IMR-90 (cell line): Measurements from ENCODE around the gene ID3. TPM values are rescaled to one million over a fixed set of nuclear protein-coding genes. Genes with fewer than 3 reads are reported as not detected.

ENCODE experiments used
- ATAC-seq: fragments of 200-7000 bp; cut with Tn5 transposase; 2 replicates; pipeline ENCODE4 v1.9.1; 2020; ENCODE audit warnings: low read depth, mild to moderate bottlenecking, moderate library complexity
- BruUV-seq: library from RNA; stranded (reverse); fragments of 400-500 nt; replicated peaks from 2 replicates; lab custom pipeline; 2021; lab: Mats Ljungman, UMichigan
- CTCF ChIA-PET: fragments of 300-600 bp; formaldehyde crosslinking; extraction: SDS; loops from one replicate; lab custom pipeline; 2021; ENCODE audit warnings: antibody characterized with exemption; lab: Yijun Ruan, JAX
- POLR2A ChIA-PET: fragments of 300-600 bp; sonication (Branson Sonifier 250); formaldehyde crosslinking; loops from one replicate; lab custom pipeline; 2022; ENCODE audit warnings: antibody characterized with exemption; ENCODE audit not compliant: unreplicated experiment; lab: Charles Lee
- DNase-seq: peaks from one replicate; pipeline ENCODE4 v3.0.0; 2013
- H2AFZ ChIP-seq: replicated peaks from 2 replicates; pipeline ENCODE3; 2013; ENCODE audit warnings: low read length, mild to moderate bottlenecking; ENCODE audit not compliant: poor library complexity
- H2AK5ac ChIP-seq: 2 replicates; pipeline ENCODE4 v1.6.1; 2013; ENCODE audit warnings: low read depth, low read length, inconsistent platforms
- H2AK9ac ChIP-seq: replicated peaks from 2 replicates; pipeline ENCODE3; 2013; ENCODE audit warnings: mild to moderate bottlenecking, low read depth, low read length, moderate library complexity; ENCODE audit not compliant: poor library complexity
- H2BK120ac ChIP-seq: 2 replicates; pipeline ENCODE4 v1.6.1; 2013; ENCODE audit warnings: low read depth, low read length, inconsistent platforms
- H2BK15ac ChIP-seq: 3 replicates; pipeline ENCODE4 v1.6.1; 2013; ENCODE audit warnings: low read depth, low read length, inconsistent platforms
- H2BK20ac ChIP-seq: 2 replicates; pipeline ENCODE4 v1.6.1; 2013; ENCODE audit warnings: low read depth, mild to moderate bottlenecking, inconsistent platforms, low read length, moderate library complexity
- H2BK5ac ChIP-seq: 2 replicates; pipeline ENCODE4 v1.6.1; 2013; ENCODE audit warnings: mild to moderate bottlenecking, low read depth, low read length, inconsistent platforms; ENCODE audit not compliant: poor library complexity, severe bottlenecking
- H3K14ac ChIP-seq: replicated peaks from 2 replicates; pipeline ENCODE4 v1.6.1; 2013; ENCODE audit warnings: low read depth, low read length, inconsistent platforms
- H3K18ac ChIP-seq: 2 replicates; pipeline ENCODE4 v1.6.1; 2013; ENCODE audit warnings: low read depth, low read length, control low read depth
- H3K23ac ChIP-seq: 2 replicates; pipeline ENCODE4 v1.6.1; 2013; ENCODE audit warnings: low read depth, low read length, inconsistent platforms
- H3K27ac ChIP-seq: 2 replicates; pipeline ENCODE4 v1.5.1; 2013; ENCODE audit warnings: mild to moderate bottlenecking, control low read depth, low read length; ENCODE audit not compliant: insufficient read depth
- H3K27me3 ChIP-seq: 2 replicates; pipeline ENCODE4 v1.6.1; 2013; ENCODE audit warnings: low read length; ENCODE audit not compliant: control insufficient read depth, insufficient read depth
- H3K36me3 ChIP-seq: 2 replicates; pipeline ENCODE4 v1.6.1; 2013; ENCODE audit warnings: low read length, mixed read lengths; ENCODE audit not compliant: control insufficient read depth, insufficient read depth
- H3K4ac ChIP-seq: 2 replicates; pipeline ENCODE4 v1.6.1; 2013; ENCODE audit warnings: low read depth, low read length, inconsistent platforms
- H3K4me1 ChIP-seq: 2 replicates; pipeline ENCODE4 v1.6.1; 2013; ENCODE audit warnings: low read length, mixed read lengths; ENCODE audit not compliant: control insufficient read depth, insufficient read depth
- H3K4me2 ChIP-seq: 2 replicates; pipeline ENCODE4 v1.6.1; 2013; ENCODE audit warnings: low read depth, mild to moderate bottlenecking, control low read depth, low read length, moderate library complexity
- H3K4me3 ChIP-seq: 2 replicates; pipeline ENCODE4 v1.5.1; 2013; ENCODE audit warnings: low read depth, mild to moderate bottlenecking, control low read depth, low read length, moderate library complexity; ENCODE audit not compliant: insufficient read depth
- H3K56ac ChIP-seq: 2 replicates; pipeline ENCODE4 v1.6.1; 2013; ENCODE audit warnings: low read length, inconsistent platforms; ENCODE audit not compliant: insufficient read depth; ENCODE audit errors: extremely low read depth
- H3K79me1 ChIP-seq, 2 experiments: 2 replicates each; pipeline ENCODE4 v1.6.1; 2013; ENCODE audit warnings: low read length in 2 of 2, inconsistent platforms in 1 of 2, low read depth in 1 of 2
- H3K9ac ChIP-seq: 2 replicates; pipeline ENCODE4 v1.6.1; 2013; ENCODE audit warnings: low read depth, low read length, control low read depth
- H3K9me1 ChIP-seq: 2 replicates; pipeline ENCODE4 v1.6.1; 2013; ENCODE audit warnings: low read length, inconsistent platforms; ENCODE audit not compliant: insufficient read depth
- H3K9me3 ChIP-seq: 2 replicates; pipeline ENCODE4 v1.6.1; 2013; ENCODE audit warnings: low read length; ENCODE audit not compliant: control insufficient read depth, insufficient read depth
- H4K20me1 ChIP-seq: 2 replicates; pipeline ENCODE4 v1.6.1; 2013; ENCODE audit warnings: low read length, inconsistent platforms; ENCODE audit not compliant: insufficient read depth
- H4K5ac ChIP-seq: 2 replicates; pipeline ENCODE4 v1.6.1; 2013; ENCODE audit warnings: mild to moderate bottlenecking, low read depth, low read length, control low read depth
- H4K8ac ChIP-seq, 2 experiments: 2 replicates each; pipeline ENCODE4 v1.6.1; 2013; ENCODE audit warnings: low read depth in 2 of 2, low read length in 2 of 2, control low read depth in 1 of 2, inconsistent platforms in 1 of 2
- H4K91ac ChIP-seq: 2 replicates; pipeline ENCODE4 v1.6.1; 2013; ENCODE audit warnings: low read depth, low read length, inconsistent platforms; ENCODE audit not compliant: insufficient read depth
- BHLHE40 ChIP-seq: fragments of 150-350 bp; IDR thresholded peaks from 2 replicates; pipeline ENCODE4 v1.6.1; 2016; ENCODE audit warnings: mild to moderate bottlenecking, low read depth, low read length
- CEBPB ChIP-seq: IDR thresholded peaks from 2 replicates; pipeline ENCODE4 v1.6.1; 2012; ENCODE audit warnings: low read depth, low read length, improper control_type of control experiment
- ELK1 ChIP-seq: fragments of 150-350 bp; IDR thresholded peaks from 2 replicates; pipeline ENCODE4 v1.6.1; 2016; ENCODE audit warnings: low read depth, mild to moderate bottlenecking, low read length, moderate library complexity, borderline replicate concordance
- FOS ChIP-seq: fragments of 150-350 bp; IDR thresholded peaks from 2 replicates; pipeline ENCODE4 v1.6.1; 2016; ENCODE audit warnings: low read depth, low read length
- MXI1 ChIP-seq: IDR thresholded peaks from 2 replicates; pipeline ENCODE4 v1.6.1; 2012; ENCODE audit warnings: low read depth, mild to moderate bottlenecking, low read length, moderate library complexity, borderline replicate concordance
- NFE2L2 ChIP-seq: fragments of 150-350 bp; IDR thresholded peaks from 2 replicates; pipeline ENCODE4 v1.6.1; 2016; ENCODE audit warnings: low read depth, mild to moderate bottlenecking, low read length
- RAD21 ChIP-seq: IDR thresholded peaks from 2 replicates; pipeline ENCODE4 v1.6.1; 2012; ENCODE audit warnings: low read length, improper control_type of control experiment
- WGBS, 2 experiments: methylation state at CpG; one replicate each; pipeline versions ENCODE4 v1.1.5 to v1.1.7; 2013; ENCODE audit warnings: missing lambda C conversion rate in 2 of 2; ENCODE audit not compliant: insufficient read length in 1 of 2; ENCODE audit errors: extremely low coverage in 2 of 2; 5-methylcytosine and 5-hydroxymethylcytosine counted together
- dilution Hi-C: fragments of 300-500 bp; cut with HindIII; formaldehyde crosslinking; loops from one replicate; pipeline ENCODE4 v1.14.3; 2018; ENCODE audit warnings: low sequenced_read_pairs; ENCODE audit not compliant: unreplicated experiment
- in situ Hi-C: fragments of 300-500 bp; cut with MboI; formaldehyde crosslinking; loops from 3 replicates; pipeline ENCODE4 v1.14.3; 2019; ENCODE audit warnings: low sequenced_read_pairs, inconsistent platforms, mixed read lengths
- intact Hi-C: fragments of 100-400 bp; cut with micrococcal nuclease; formaldehyde crosslinking; loops from 2 replicates; pipeline ENCODE4 v1.10.0; 2022
- polyA plus RNA-seq, 3 experiments: library from polyadenylated mRNA; depleted of rRNA; stranded (reverse); fragments of >200 nt; gene quantifications; 2 replicates each; pipeline ENCODE4 v1.2.3, GENCODE V29; 2012; ENCODE audit warnings: low replicate concordance in 1 of 3
- total RNA-seq: library from RNA; depleted of rRNA; stranded (reverse); fragments of >200 nt; gene quantifications from 2 replicates; pipeline ENCODE4 v1.2.3, GENCODE V29; 2012
- TF ChIP-seq, protein P1 (sequence below): conservative IDR thresholded peaks from 2 replicates; pipeline ENCODE4 v1.5.1; 2012; ENCODE audit warnings: mild to moderate bottlenecking, low read depth, low read length, improper control_type of control experiment

ID3 gene
- total and polyA plus RNA-seq, 2 of the 4 experiments (the other 2 are of a cell fraction): 109 to 304 TPM

- peak overlapping the region; percentile 95 for H2BK20ac ChIP-seq
- H4K91ac ChIP-seq: peak overlapping the region; percentile 95
- intact Hi-C loops: loop anchor here (2.0 kb wide), 1 partner anchor 16 kb away; no protein-coding TSS in a partner anchor
- no peak overlapping the region for H2AK9ac ChIP-seq
- H3K4me3 ChIP-seq: no peak overlapping the region
- peak overlapping the region; percentile 87 for H3K27ac ChIP-seq
- dilution Hi-C loops: no loop called here
- ATAC-seq: no peak
- H3K23ac ChIP-seq: peak overlapping the region; percentile 85; the same call in 1 of the 2 replicates
- BruUV-seq: no TSS peak
- H3K36me3 ChIP-seq: peaks cover 8% of the 10 kb centered on the region
- no peak for TF ChIP-seq ELK1
- no peak for TF ChIP-seq FOS
- no peak for TF ChIP-seq NFE2L2
- TF ChIP-seq, protein P1, sequence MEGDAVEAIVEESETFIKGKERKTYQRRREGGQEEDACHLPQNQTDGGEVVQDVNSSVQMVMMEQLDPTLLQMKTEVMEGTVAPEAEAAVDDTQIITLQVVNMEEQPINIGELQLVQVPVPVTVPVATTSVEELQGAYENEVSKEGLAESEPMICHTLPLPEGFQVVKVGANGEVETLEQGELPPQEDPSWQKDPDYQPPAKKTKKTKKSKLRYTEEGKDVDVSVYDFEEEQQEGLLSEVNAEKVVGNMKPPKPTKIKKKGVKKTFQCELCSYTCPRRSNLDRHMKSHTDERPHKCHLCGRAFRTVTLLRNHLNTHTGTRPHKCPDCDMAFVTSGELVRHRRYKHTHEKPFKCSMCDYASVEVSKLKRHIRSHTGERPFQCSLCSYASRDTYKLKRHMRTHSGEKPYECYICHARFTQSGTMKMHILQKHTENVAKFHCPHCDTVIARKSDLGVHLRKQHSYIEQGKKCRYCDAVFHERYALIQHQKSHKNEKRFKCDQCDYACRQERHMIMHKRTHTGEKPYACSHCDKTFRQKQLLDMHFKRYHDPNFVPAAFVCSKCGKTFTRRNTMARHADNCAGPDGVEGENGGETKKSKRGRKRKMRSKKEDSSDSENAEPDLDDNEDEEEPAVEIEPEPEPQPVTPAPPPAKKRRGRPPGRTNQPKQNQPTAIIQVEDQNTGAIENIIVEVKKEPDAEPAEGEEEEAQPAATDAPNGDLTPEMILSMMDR: no peak
- no peak for TF ChIP-seq BHLHE40
- no peak for TF ChIP-seq MXI1
- TF ChIP-seq CEBPB: no peak
- no peak for TF ChIP-seq RAD21
- no peaks in the 10 kb centered on the region for H3K27me3 ChIP-seq
- H3K9me3 ChIP-seq: no peaks in the 10 kb centered on the region
- H3K18ac ChIP-seq: peak overlapping the region; percentile 75; the same call in 1 of the 2 replicates
- peak overlapping the region; percentile 89 for H3K14ac ChIP-seq
- H3K4ac ChIP-seq: peak overlapping the region; percentile 96
- ChIA-PET POLR2A (no interaction called here), CTCF (no interaction called here)
- no peak for DNase-seq
- WGBS, 2 experiments: no CpG with 5 or more reads among the region's 9 CpGs
- peak overlapping the region; percentile 95; the same call in 2 of the 3 replicates for H2BK15ac ChIP-seq
- H4K8ac ChIP-seq: peak overlapping the region; percentile 57 to 81
- H4K5ac ChIP-seq: peak overlapping the region; percentile 23; the same call in 1 of the 2 replicates
- peaks cover 21 to 39% of the 10 kb centered on the region in 2 experiments; a peak in 3 of 4 replicates for H3K79me1 ChIP-seq
- no peak overlapping the region for H3K4me2 ChIP-seq
- no peak overlapping the region for H2AFZ ChIP-seq
- peaks cover 13% of the 10 kb centered on the region for H4K20me1 ChIP-seq
- in situ Hi-C loops: no loop called here
- peak overlapping the region; percentile 50 for H3K9ac ChIP-seq
- peak overlapping the region; percentile 86; the same call in 1 of the 2 replicates for H2AK5ac ChIP-seq
- peak overlapping the region; percentile 96 for H2BK120ac ChIP-seq
- H2BK5ac ChIP-seq: peak overlapping the region; percentile 86
- peaks cover 30% of the 10 kb centered on the region for H3K4me1 ChIP-seq
- peak overlapping the region; percentile 67; the same call in 1 of the 2 replicates for H3K56ac ChIP-seq
- H3K9me1 ChIP-seq: peaks cover 15% of the 10 kb centered on the region
Measured at GRCh38 chr1:23563003-23563402, 3.7 kb upstream of the ID3 start.
